DND-41 (cell line): ENCODE measurements around the gene AFF1.

ENCODE experiments used
- CTCF ChIP-seq: IDR thresholded peaks from 2 replicates; pipeline ENCODE4 v1.5.1; 2012; ENCODE audit warnings: borderline replicate concordance, low read length, moderate library complexity, mild to moderate bottlenecking; ENCODE audit not compliant: poor library complexity, severe bottlenecking; ENCODE audit errors: extremely low read depth
- EZH2 ChIP-seq: IDR thresholded peaks from 3 replicates; pipeline ENCODE4 v1.6.1; 2012; ENCODE audit warnings: borderline replicate concordance, low read depth, mild to moderate bottlenecking, moderate library complexity, low read length, inconsistent platforms; ENCODE audit not compliant: severe bottlenecking

GRCh38 chr4:87073199-87074120 is 138.6 kb downstream of the AFF1 start:
- TF ChIP-seq EZH2 (no peak), CTCF (no peak)
